ENCODE data around the gene PURA. TPM values are rescaled to one million over a fixed set of nuclear protein-coding genes. Genes with fewer than 3 reads are reported as not detected.

The PURA gene
- total and polyA plus RNA-seq, 3 experiments from 2014 or later = 4.8 to 16.4 (median 14.8) TPM

DNA sequence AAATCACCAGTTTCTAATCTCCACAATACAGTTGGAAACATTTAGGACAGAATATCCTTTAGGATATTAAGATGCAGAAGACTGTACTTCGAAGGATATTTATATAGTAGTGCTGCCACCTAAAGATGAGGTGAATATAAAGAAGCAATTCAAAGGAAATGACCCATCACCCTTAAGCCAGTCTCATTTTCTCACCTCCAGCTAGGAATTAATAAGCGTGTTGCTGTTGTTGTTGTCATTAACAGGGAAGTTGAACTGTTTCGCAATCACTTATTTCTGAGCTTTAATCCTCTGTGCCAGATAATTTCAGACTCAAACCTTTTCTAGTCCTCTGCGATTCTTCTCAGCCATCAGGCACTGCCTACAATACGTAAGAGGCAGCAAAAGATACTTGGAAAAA is 7.8 kb upstream of the PURA start:
- Histone ChIP-seq H3K9me3 (ENCODE audit: low read length) (no peaks in the 10 kb centered on the region), H3K36me3 (ENCODE audit: insufficient read depth, low read length) (no peaks in the 10 kb centered on the region), H3K27ac (ENCODE audit: low read depth, low read length) (no peak overlapping the region), H3K4me1 (ENCODE audit: insufficient read depth, low read length) (peaks cover 27% of the 10 kb centered on the region), H3K4me3 (ENCODE audit: low read length) (no peak overlapping the region), H3K27me3 (ENCODE audit: insufficient read depth, low read length, poor library complexity, severe bottlenecking) (no peaks in the 10 kb centered on the region)
- H3K4me3 Mint-ChIP-seq = peak overlapping the region in 6 of 7 donors; percentile 29 to 97 (median 94)
- ChIA-PET POLR2A (no interaction called here), CTCF (interaction anchor here (1.8 to 2.1 kb wide), 3 partner anchors 38 to 52 kb away, joined by 6 to 8 read pairs (median 6); no protein-coding TSS in a partner anchor)
- no peaks in the 10 kb centered on the region for H3K9me3 Mint-ChIP-seq
- H3K27me3 Mint-ChIP-seq = peaks cover 4 to 8% of the 10 kb centered on the region in 2 donors
- H3K27ac Mint-ChIP-seq = peak overlapping the region; percentile 96 to 100 (median 99)
- no peak for DNase-seq
- H3K36me3 Mint-ChIP-seq = peaks cover 0 to 10% (median 0%) of the 10 kb centered on the region in 3 donors
- H3K4me1 Mint-ChIP-seq = peaks cover 31 to 43% (median 33%) of the 10 kb centered on the region in 3 donors

DNA sequence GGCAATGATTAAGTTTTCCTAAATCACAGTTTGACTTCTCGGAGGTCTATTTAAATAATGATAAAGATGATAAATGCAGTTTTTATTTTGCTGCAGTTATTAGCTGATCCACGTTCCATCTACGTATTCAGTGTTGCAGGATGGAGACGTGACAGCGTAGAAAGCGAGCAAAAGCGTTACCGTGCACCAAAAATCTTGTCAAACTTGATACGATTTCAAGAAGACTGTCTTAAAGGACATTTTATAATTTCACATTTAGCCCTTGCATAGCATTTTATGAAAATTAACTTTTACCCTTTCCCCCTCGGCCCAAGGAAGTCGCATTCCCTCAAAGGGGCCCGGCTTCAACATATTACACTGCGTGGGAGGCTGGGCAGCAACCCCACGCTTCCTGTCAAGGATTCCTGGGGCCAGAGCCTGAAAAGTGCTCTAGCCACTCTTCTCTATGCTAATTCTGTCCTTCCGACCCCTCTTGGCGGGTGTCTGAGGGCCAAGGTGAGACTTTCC is 7.1 kb upstream of the PURA start:
- Mint-ChIP-seq H3K27me3 (peaks cover 4 to 6% of the 10 kb centered on the region in 2 donors), H3K36me3 (peaks cover 0 to 10% (median 0%) of the 10 kb centered on the region in 3 donors), H3K4me3 (peak overlapping the region; percentile 88 to 97 (median 95)), H3K27ac (peak overlapping the region; percentile 96 to 100 (median 99)), H3K4me1 (peaks cover 33 to 48% (median 35%) of the 10 kb centered on the region in 3 donors), H3K9me3 (no peaks in the 10 kb centered on the region)
- Histone ChIP-seq H3K27me3 (ENCODE audit: insufficient read depth, low read length, poor library complexity, severe bottlenecking) (no peaks in the 10 kb centered on the region), H3K36me3 (ENCODE audit: insufficient read depth, low read length) (no peaks in the 10 kb centered on the region), H3K4me1 (ENCODE audit: insufficient read depth, low read length) (peaks cover 32% of the 10 kb centered on the region), H3K9me3 (ENCODE audit: low read length) (no peaks in the 10 kb centered on the region), H3K27ac (ENCODE audit: low read depth, low read length) (peak overlapping the region; percentile 93), H3K4me3 (ENCODE audit: low read length) (peak overlapping the region; percentile 60)
- ChIA-PET POLR2A (interaction anchor here (0.8 to 1.5 kb wide), 6 partner anchors 10 to 294 kb away, joined by 3 to 12 read pairs (median 4); no protein-coding TSS in a partner anchor), CTCF (interaction anchor here (1.0 to 2.1 kb wide), 9 partner anchors 11 to 51 kb away, joined by 3 to 11 read pairs (median 6); no protein-coding TSS in a partner anchor)
- DNase-seq = no peak

DNA sequence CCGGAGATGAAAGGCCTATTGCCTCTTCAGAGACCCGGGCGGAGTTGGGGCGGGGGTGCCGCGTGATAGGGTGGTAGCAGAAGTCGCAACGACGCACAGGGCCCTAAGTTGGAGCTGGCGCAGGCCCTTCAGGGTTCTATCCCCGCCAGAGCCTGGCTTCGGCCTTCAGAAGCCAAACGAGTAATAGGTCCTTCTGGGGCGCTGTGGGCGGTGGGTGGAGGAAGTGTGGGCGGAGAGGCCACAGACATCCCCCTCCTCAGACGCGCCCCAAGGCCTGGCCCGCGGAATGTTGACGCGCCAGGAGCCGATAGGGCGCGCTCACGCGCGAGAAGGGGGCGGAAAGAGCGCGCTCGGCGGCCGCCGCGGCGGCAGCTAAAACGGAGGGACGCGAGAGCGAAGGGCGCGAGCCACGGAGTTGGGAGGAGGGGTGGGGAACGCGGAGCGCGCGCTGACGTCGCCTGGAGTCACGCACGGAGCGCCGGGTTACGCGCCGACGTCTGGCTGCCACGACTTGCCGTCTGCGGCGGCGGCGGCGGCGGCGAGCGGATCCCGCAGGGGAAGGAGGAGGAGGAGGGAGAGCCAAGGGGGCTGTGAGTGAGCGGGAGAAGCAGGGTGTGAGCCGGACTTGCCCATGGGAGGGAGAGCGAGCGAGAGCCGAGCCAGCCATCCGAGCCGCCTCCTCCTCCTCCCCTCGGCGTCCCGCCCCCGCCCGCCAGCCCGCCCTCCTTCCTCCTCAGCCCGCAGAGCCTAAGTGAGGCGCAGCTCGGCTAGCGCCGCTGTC is 6.4 kb upstream of the PURA start:
- Mint-ChIP-seq H3K4me3 (peak overlapping the region; percentile 88 to 97 (median 95)), H3K27me3 (peaks cover 4 to 6% of the 10 kb centered on the region in 2 donors), H3K27ac (peak overlapping the region; percentile 96 to 100 (median 99)), H3K36me3 (peaks cover 0 to 10% (median 0%) of the 10 kb centered on the region in 3 donors), H3K4me1 (peaks cover 38 to 55% (median 42%) of the 10 kb centered on the region in 3 donors), H3K9me3 (no peaks in the 10 kb centered on the region)
- Histone ChIP-seq H3K27ac (ENCODE audit: low read depth, low read length) (peak overlapping the region; percentile 93), H3K4me1 (ENCODE audit: insufficient read depth, low read length) (peaks cover 38% of the 10 kb centered on the region), H3K9me3 (ENCODE audit: low read length) (no peaks in the 10 kb centered on the region), H3K27me3 (ENCODE audit: insufficient read depth, low read length, poor library complexity, severe bottlenecking) (no peaks in the 10 kb centered on the region), H3K4me3 (ENCODE audit: low read length) (peak overlapping the region; percentile 84), H3K36me3 (ENCODE audit: insufficient read depth, low read length) (no peaks in the 10 kb centered on the region)
- POLR2A ChIA-PET = interaction anchor here (0.6 to 1.5 kb wide), 12 partner anchors 10 to 1580 kb away, joined by 3 to 12 read pairs (median 4); partner anchors contain the start of genes APBB3 and SLC35A4
- peak; percentile 90 to 96 (median 96) for DNase-seq
- CTCF ChIA-PET = interaction anchor here (0.6 to 2.1 kb wide), 10 partner anchors 10 to 50 kb away, joined by 3 to 11 read pairs (median 3); no protein-coding TSS in a partner anchor

- Histone ChIP-seq H3K36me3 (ENCODE audit: insufficient read depth, low read length) (no peaks in the 10 kb centered on the region), H3K9me3 (ENCODE audit: low read length) (no peaks in the 10 kb centered on the region), H3K27me3 (ENCODE audit: insufficient read depth, low read length, poor library complexity, severe bottlenecking) (no peaks in the 10 kb centered on the region), H3K27ac (ENCODE audit: low read depth, low read length) (peak overlapping the region; percentile 93), H3K4me3 (ENCODE audit: low read length) (peak overlapping the region; percentile 84), H3K4me1 (ENCODE audit: insufficient read depth, low read length) (peaks cover 47% of the 10 kb centered on the region)
- POLR2A ChIA-PET = interaction anchor here (0.6 to 1.5 kb wide), 12 partner anchors 10 to 1581 kb away, joined by 3 to 12 read pairs (median 4); partner anchors contain the start of genes APBB3 and SLC35A4
- Mint-ChIP-seq H3K27me3 (peaks cover 4% of the 10 kb centered on the region in 2 donors), H3K4me3 (peak overlapping the region; percentile 88 to 97 (median 95)), H3K36me3 (peaks cover 0 to 10% (median 0%) of the 10 kb centered on the region in 3 donors), H3K4me1 (peaks cover 44 to 63% (median 50%) of the 10 kb centered on the region in 3 donors), H3K27ac (peak overlapping the region; percentile 96 to 100 (median 99)), H3K9me3 (no peaks in the 10 kb centered on the region)
- peak in 3 of 5 donors; percentile 17 to 48 (median 19) for DNase-seq
- CTCF ChIA-PET = interaction anchor here (0.6 to 2.1 kb wide), 13 partner anchors 9 to 49 kb away, joined by 3 to 11 read pairs (median 3); no protein-coding TSS in a partner anchor
Observed at GRCh38 chr5:140108093-140109017, 5.6 kb upstream of the PURA start.

DNA sequence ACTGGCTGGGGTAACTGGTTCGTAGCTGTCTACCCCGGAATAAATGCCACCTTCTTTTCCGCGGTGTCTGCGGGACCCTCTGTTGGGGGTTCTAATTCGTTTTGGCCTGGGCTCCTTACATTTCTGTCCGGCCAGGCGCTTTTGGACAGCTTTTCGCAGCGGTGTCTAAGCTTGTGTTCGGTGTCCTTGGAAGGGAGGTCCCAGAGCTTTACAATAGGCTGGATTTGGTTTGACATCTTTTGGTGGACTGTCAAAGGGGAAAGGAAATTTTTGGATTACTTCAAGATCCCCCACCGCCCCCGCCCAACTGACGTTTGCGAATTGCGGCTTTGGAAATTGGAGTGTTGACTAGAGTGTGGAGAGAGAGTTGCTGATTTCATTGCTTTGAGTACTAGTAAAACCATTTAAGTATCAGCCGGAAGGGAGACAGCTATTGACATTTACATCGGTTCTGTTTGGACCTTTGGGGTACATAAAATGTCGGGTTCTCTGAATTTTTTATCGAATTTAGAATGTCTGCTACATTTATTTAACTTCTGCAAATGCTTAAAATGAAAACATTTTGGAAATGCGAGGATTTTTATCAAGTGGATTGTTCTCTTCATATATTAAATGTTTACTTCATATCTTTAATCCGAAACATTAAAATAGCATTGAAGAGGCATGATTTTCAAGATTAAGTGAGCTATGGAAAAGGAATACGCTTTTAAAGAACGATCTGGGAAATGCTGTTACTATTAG is 4.7 kb upstream of the PURA start:
- no peaks in the 10 kb centered on the region for H3K9me3 Mint-ChIP-seq
- Histone ChIP-seq H3K27ac (ENCODE audit: low read depth, low read length) (peak overlapping the region; percentile 93), H3K9me3 (ENCODE audit: low read length) (no peaks in the 10 kb centered on the region), H3K4me1 (ENCODE audit: insufficient read depth, low read length) (peaks cover 48% of the 10 kb centered on the region), H3K4me3 (ENCODE audit: low read length) (peak overlapping the region; percentile 84), H3K36me3 (ENCODE audit: insufficient read depth, low read length) (no peaks in the 10 kb centered on the region), H3K27me3 (ENCODE audit: insufficient read depth, low read length, poor library complexity, severe bottlenecking) (no peaks in the 10 kb centered on the region)
- H3K27me3 Mint-ChIP-seq = peaks cover 4% of the 10 kb centered on the region in 2 donors
- DNase-seq = no peak
- peak overlapping the region; percentile 54 to 100 (median 98) for H3K27ac Mint-ChIP-seq
- peak overlapping the region; percentile 88 to 97 (median 95) for H3K4me3 Mint-ChIP-seq
- ChIA-PET POLR2A (interaction anchor here (0.6 to 0.9 kb wide), 2 partner anchors 9 to 22 kb away, joined by 3 read pairs; no protein-coding TSS in a partner anchor), CTCF (interaction anchor here (0.8 to 1.8 kb wide), 4 partner anchors 12 to 37 kb away, joined by 3 to 10 read pairs (median 5); no protein-coding TSS in a partner anchor)
- H3K4me1 Mint-ChIP-seq = peaks cover 45 to 70% (median 50%) of the 10 kb centered on the region in 3 donors
- H3K36me3 Mint-ChIP-seq = peaks cover 0 to 12% (median 0%) of the 10 kb centered on the region in 3 donors

DNA sequence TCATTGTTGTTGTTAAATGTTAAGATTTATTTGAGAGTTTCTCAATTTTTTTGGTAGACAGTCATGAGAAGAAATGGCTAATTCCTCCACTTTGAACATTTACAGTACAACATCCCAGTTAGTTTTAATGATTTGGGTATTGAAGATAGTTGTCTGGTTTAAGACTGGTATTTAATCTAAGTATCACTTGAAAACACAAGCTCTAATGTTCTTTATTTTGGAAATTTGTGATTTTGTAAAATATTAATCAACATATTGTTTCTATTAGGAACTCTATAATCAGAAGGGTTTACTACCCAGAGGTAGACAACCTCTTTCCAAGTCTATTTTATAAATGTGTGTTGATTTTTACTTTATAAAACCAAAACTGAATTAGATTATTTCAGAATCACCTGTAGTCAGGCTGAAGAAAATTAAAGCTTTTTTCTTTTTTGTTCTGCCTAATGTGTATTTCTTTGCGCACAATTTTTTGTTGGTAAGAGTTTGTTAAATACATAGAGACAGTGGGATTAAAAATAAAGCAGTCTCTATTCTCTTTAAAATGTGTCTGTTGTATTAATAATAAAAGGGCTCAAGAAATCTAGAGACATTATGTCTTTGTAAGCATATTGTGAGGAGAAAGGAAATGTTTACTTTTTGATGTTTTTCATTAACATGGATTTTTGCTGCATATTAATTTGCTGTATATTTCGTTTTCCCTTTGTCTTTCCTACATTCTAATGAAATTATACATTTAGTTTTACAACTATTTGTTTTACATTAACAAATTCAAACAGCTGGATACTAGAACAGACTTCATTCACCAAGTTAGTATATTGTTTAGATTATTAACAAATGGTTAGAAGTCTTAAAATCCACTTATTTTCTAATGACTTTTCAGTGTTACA is 3.9 kb upstream of the PURA start:
- Mint-ChIP-seq H3K4me3 (peak overlapping the region in 5 of 7 donors; percentile 95 to 97 (median 95)), H3K36me3 (peaks cover 0 to 17% (median 0%) of the 10 kb centered on the region in 3 donors), H3K4me1 (peaks cover 48 to 74% (median 55%) of the 10 kb centered on the region in 3 donors), H3K27ac (peak overlapping the region in 2 of 8 donors; percentile 96 to 99), H3K27me3 (peaks cover 4% of the 10 kb centered on the region in 2 donors), H3K9me3 (no peaks in the 10 kb centered on the region)
- no peak for DNase-seq
- Histone ChIP-seq H3K27me3 (ENCODE audit: insufficient read depth, low read length, poor library complexity, severe bottlenecking) (no peaks in the 10 kb centered on the region), H3K9me3 (ENCODE audit: low read length) (no peaks in the 10 kb centered on the region), H3K4me3 (ENCODE audit: low read length) (no peak overlapping the region), H3K4me1 (ENCODE audit: insufficient read depth, low read length) (peaks cover 51% of the 10 kb centered on the region), H3K27ac (ENCODE audit: low read depth, low read length) (no peak overlapping the region), H3K36me3 (ENCODE audit: insufficient read depth, low read length) (no peaks in the 10 kb centered on the region)
- CTCF ChIA-PET = interaction anchor here (0.8 to 1.8 kb wide), 4 partner anchors 11 to 37 kb away, joined by 3 to 10 read pairs (median 5); no protein-coding TSS in a partner anchor
- POLR2A ChIA-PET = no interaction called here

Measured in CD8-positive, alpha-beta memory T cell (primary cell).